B cell (primary cell): ENCODE measurements around the gene GCNA. TPM values are rescaled to one million over a fixed set of nuclear protein-coding genes. Genes with fewer than 3 reads are reported as not detected.

Experiments used
- ATAC-seq: fragments of 200-7000 bp; cut with Tn5 transposase; one replicate; pipeline ENCODE4 v1.10.0; 2021; ENCODE audit warnings: low read depth, mild to moderate bottlenecking, moderate number of reproducible peaks, moderate library complexity
- CTCF ChIA-PET: fragments of 350-600 bp; sonication (Branson Sonifier 250); formaldehyde crosslinking; loops from one replicate; lab custom pipeline; 2021; ENCODE audit warnings: antibody characterized with exemption, inconsistent platforms; lab: Charles Lee
- POLR2A ChIA-PET: fragments of 350-600 bp; sonication (Branson Sonifier 250); formaldehyde crosslinking; loops from one replicate; lab custom pipeline; 2021; ENCODE audit warnings: antibody characterized with exemption; lab: Charles Lee
- DNase-seq: peaks from one replicate; pipeline ENCODE4 v3.0.0; 2013
- H2AFZ ChIP-seq: 2 replicates; pipeline ENCODE4 v1.6.1; 2012; ENCODE audit warnings: mild to moderate bottlenecking, low read depth, low read length; ENCODE audit not compliant: insufficient read depth, poor library complexity, severe bottlenecking
- H3K27ac ChIP-seq, 2 donors: 1 replicate in 1 of 2; 2 replicates in 1 of 2; pipeline ENCODE4 v1.5.1; 2012 to 2013; ENCODE audit warnings: low read length in 2 of 2, mild to moderate bottlenecking in 2 of 2, moderate library complexity in 1 of 2
- H3K27me3 ChIP-seq, 4 experiments: fragments of 200-600 bp in 1 of 4; sonication (generic) in 1 of 4; replicated peaks in 1 of 4; 1 replicate in 2 of 4; 2 replicates in 2 of 4; pipeline versions ENCODE4 v1.6.1 to v1.7.0; 2013 to 2016; ENCODE audit warnings: low read length in 3 of 4, mild to moderate bottlenecking in 2 of 4, mixed read lengths in 1 of 4, moderate library complexity in 1 of 4; ENCODE audit not compliant: insufficient read depth in 4 of 4, control insufficient read depth in 3 of 4; ENCODE audit errors: control extremely low read depth in 1 of 4
- H3K36me3 ChIP-seq, 2 experiments: replicated peaks in 1 of 2; 1 replicate in 1 of 2; 2 replicates in 1 of 2; pipeline versions ENCODE4 v1.6.1 to v1.7.1; 2013; ENCODE audit warnings: low read length in 1 of 2; ENCODE audit not compliant: insufficient read depth in 2 of 2, control insufficient read depth in 1 of 2; ENCODE audit errors: control extremely low read depth in 1 of 2, extremely low read depth in 1 of 2
- H3K4me1 ChIP-seq, 2 donors: fragments of 200-600 bp in 1 of 2; sonication (generic) in 1 of 2; 1 replicate in 1 of 2; 2 replicates in 1 of 2; pipeline versions ENCODE4 v1.5.1 to v1.6.1; 2013 to 2017; ENCODE audit warnings: low read length in 2 of 2; ENCODE audit not compliant: control insufficient read depth in 2 of 2, insufficient read depth in 2 of 2
- H3K4me2 ChIP-seq: replicated peaks from 2 replicates; pipeline ENCODE3; 2012; ENCODE audit warnings: mild to moderate bottlenecking, low read depth, low read length; ENCODE audit not compliant: poor library complexity, severe bottlenecking
- H3K4me3 ChIP-seq, 5 experiments: fragments of 200-600 bp in 1 of 5; sonication (generic) in 1 of 5; 1 replicate in 3 of 5; 2 replicates in 2 of 5; pipeline versions ENCODE4 v1.5.1 to v1.7.0; 2011 to 2016; ENCODE audit warnings: low read length in 4 of 5, mild to moderate bottlenecking in 4 of 5, low read depth in 2 of 5, control low read depth in 1 of 5, moderate library complexity in 1 of 5; ENCODE audit not compliant: insufficient read depth in 1 of 5; ENCODE audit errors: control extremely low read depth in 1 of 5, extremely low read depth in 1 of 5
- H3K79me2 ChIP-seq: fragments of 200-600 bp; sonication (generic); one replicate; pipeline ENCODE4 v1.6.0; 2016; ENCODE audit warnings: low read length; ENCODE audit not compliant: control insufficient read depth, insufficient read depth
- H3K9ac ChIP-seq: fragments of 200-600 bp; sonication (generic); 2 replicates; pipeline ENCODE4 v1.6.1; 2017; ENCODE audit warnings: mild to moderate bottlenecking, low read length, moderate library complexity
- H3K9me3 ChIP-seq, 3 donors: one replicate each; pipeline versions ENCODE4 v1.6.1 to v1.7.1; 2013; ENCODE audit warnings: low read length in 2 of 3; ENCODE audit not compliant: control insufficient read depth in 2 of 3, insufficient read depth in 1 of 3; ENCODE audit errors: control extremely low read depth in 1 of 3
- H4K20me1 ChIP-seq: 2 replicates; pipeline ENCODE4 v1.6.0; 2012; ENCODE audit warnings: mild to moderate bottlenecking, low read length; ENCODE audit not compliant: insufficient read depth, control insufficient read depth, poor library complexity, severe bottlenecking
- H3K27ac Mint-ChIP-seq: one replicate; pipeline ENCODE4 v1.8.0; 2021; ENCODE audit warnings: mixed read lengths
- H3K27me3 Mint-ChIP-seq: one replicate; pipeline ENCODE4 v1.8.0; 2021; ENCODE audit warnings: mixed read lengths
- H3K4me1 Mint-ChIP-seq: one replicate; pipeline ENCODE4 v1.8.0; 2021; ENCODE audit warnings: mixed read lengths
- H3K4me3 Mint-ChIP-seq: one replicate; pipeline ENCODE4 v1.8.0; 2021; ENCODE audit warnings: mixed read lengths
- H3K9me3 Mint-ChIP-seq: one replicate; pipeline ENCODE4 v1.8.0; 2022; ENCODE audit warnings: mixed read lengths; ENCODE audit not compliant: insufficient read depth
- EZH2 ChIP-seq: IDR thresholded peaks from 2 replicates; pipeline ENCODE4 v1.6.1; 2012; ENCODE audit warnings: borderline replicate concordance, low read depth, mild to moderate bottlenecking, moderate library complexity, low read length; ENCODE audit not compliant: insufficient read depth, poor library complexity, severe bottlenecking
- WGBS: methylation state at CpG from one replicate; pipeline ENCODE4 v1.1.5; 2013; ENCODE audit warnings: missing lambda C conversion rate; ENCODE audit not compliant: insufficient coverage; 5-methylcytosine and 5-hydroxymethylcytosine counted together
- intact Hi-C: fragments of 100-400 bp; cut with micrococcal nuclease; formaldehyde crosslinking; loops from one replicate; pipeline ENCODE4 v1.10.0; 2022
- polyA plus RNA-seq: library from polyadenylated mRNA; depleted of rRNA; stranded (reverse); fragments of >200 nt; gene quantifications from 2 replicates; pipeline ENCODE4 v1.2.3, GENCODE V29; 2012
- total RNA-seq, 2 donors: library from RNA; stranded (reverse); fragments of 120-200 nt in 1 of 2; gene quantifications; 1 replicate in 1 of 2; 2 replicates in 1 of 2; pipeline versions ENCODE4 v1.2.3 to v1.2.4, GENCODE V29; 2013 to 2022
- TF ChIP-seq, protein P1 (sequence below): fragments of 200-600 bp; IDR thresholded peaks from one replicate; pipeline ENCODE4 v1.8.0; 2022; ENCODE audit warnings: antibody characterized with exemption, mild to moderate bottlenecking

The GCNA gene
- total and polyA plus RNA-seq, 2 donors (not counting 1 experiment from before 2014, with no cell fraction given): 4.7 to 6.2 TPM

DNA sequence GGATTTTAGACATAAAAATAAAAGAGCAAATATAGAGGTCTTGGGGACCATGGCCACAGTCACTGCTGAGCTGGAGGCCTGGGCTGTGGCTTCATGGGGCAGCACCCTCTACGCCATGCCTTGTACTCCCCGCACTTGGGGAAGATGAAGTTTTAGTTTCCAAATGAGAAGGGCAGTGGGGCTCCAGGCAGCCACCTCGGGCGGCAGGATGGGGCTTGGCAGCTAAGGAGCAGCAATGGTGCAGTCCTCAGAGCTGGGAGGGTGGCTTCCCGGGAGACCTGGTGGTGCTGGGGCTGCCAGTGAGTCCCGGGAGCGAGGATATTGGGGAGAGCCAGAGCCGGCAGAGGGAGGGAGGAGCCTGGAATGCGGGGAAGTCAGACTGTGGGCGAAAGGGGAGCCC is 37.7 kb downstream of the GCNA start:
- no peaks in the 10 kb centered on the region for H3K27me3 Mint-ChIP-seq
- no peak overlapping the region for H2AFZ ChIP-seq
- peaks cover 33 to 43% of the 10 kb centered on the region in 2 donors for H3K4me1 ChIP-seq
- H3K9me3 ChIP-seq: peaks cover 0 to 12% (median 0%) of the 10 kb centered on the region in 3 donors
- H3K4me3 Mint-ChIP-seq: peak overlapping the region; percentile 47
- H3K79me2 ChIP-seq: no peaks in the 10 kb centered on the region
- 81% methylated on average over 10 of the region's 10 CpGs for WGBS
- H3K27ac Mint-ChIP-seq: peak overlapping the region; percentile 59
- intact Hi-C loops: no loop called here
- H4K20me1 ChIP-seq: no peaks in the 10 kb centered on the region
- ChIA-PET POLR2A (interaction anchor here (1.6 kb wide), 1 partner anchor 21 kb away, joined by 3 read pairs; no protein-coding TSS in a partner anchor), CTCF (no interaction called here)
- no peak overlapping the region for H3K4me3 ChIP-seq
- TF ChIP-seq EZH2: no peak
- TF ChIP-seq, protein P1, sequence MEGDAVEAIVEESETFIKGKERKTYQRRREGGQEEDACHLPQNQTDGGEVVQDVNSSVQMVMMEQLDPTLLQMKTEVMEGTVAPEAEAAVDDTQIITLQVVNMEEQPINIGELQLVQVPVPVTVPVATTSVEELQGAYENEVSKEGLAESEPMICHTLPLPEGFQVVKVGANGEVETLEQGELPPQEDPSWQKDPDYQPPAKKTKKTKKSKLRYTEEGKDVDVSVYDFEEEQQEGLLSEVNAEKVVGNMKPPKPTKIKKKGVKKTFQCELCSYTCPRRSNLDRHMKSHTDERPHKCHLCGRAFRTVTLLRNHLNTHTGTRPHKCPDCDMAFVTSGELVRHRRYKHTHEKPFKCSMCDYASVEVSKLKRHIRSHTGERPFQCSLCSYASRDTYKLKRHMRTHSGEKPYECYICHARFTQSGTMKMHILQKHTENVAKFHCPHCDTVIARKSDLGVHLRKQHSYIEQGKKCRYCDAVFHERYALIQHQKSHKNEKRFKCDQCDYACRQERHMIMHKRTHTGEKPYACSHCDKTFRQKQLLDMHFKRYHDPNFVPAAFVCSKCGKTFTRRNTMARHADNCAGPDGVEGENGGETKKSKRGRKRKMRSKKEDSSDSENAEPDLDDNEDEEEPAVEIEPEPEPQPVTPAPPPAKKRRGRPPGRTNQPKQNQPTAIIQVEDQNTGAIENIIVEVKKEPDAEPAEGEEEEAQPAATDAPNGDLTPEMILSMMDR: no peak
- no peak overlapping the region for H3K27ac ChIP-seq
- H3K36me3 ChIP-seq: peaks cover 0 to 13% of the 10 kb centered on the region in 2 experiments
- no peak overlapping the region for H3K9ac ChIP-seq
- DNase-seq: no peak
- peaks cover 39% of the 10 kb centered on the region for H3K4me1 Mint-ChIP-seq
- H3K4me2 ChIP-seq: no peak overlapping the region
- H3K27me3 ChIP-seq: no peaks in the 10 kb centered on the region
- no peak for ATAC-seq
- no peaks in the 10 kb centered on the region for H3K9me3 Mint-ChIP-seq

DNA sequence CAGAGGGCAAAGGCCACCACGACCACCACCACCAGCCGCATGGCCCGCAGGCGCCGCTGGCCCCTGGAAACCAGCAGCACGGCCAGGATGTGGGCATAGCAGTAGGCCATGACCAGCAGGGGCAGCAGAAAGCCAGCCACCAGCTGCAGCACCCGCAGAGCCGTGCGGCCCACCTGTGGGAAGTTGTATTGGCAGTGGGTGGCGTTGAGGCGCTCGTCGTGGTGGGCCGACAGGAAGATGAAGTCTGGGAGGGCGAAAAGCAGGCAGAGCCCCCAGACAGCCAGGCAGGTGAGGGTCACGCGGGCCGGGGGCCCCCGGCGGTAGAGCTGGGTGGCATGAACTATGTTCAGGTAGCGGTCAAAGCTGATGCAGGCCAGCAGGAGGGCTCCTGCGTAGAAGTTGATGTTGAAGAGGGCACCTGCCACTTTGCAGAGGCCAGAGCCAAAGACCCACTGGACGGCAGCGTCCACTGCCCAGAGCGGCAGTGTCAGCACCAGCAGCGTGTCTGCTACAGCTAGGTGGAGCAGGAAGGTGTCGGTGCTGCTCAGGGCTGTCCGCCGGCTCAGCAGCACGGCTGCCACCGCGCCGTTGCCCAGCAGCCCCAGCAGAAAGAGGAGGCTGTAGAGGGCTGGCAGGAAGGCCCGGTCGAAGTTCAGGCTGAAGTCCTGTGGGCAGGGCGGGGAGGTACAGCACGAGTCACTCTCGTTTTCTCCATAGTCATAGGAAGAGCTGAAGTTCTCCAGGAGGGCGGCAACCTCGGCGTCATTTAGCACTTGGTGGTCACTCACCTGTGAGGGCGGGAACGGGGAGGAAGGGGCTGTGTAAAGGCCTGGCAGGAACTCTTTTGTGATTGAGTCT is 38.7 kb downstream of the GCNA start:
- Mint-ChIP-seq H3K27me3 (no peaks in the 10 kb centered on the region), H3K4me1 (peaks cover 44% of the 10 kb centered on the region), H3K4me3 (peak overlapping the region; percentile 76), H3K9me3 (no peaks in the 10 kb centered on the region), H3K27ac (peak overlapping the region; percentile 53)
- H3K36me3 ChIP-seq: peaks cover 0 to 6% of the 10 kb centered on the region in 2 experiments
- intact Hi-C loops: no loop called here
- peak overlapping the region; percentile 22 for H3K9ac ChIP-seq
- H3K27ac ChIP-seq: no peak overlapping the region
- peak overlapping the region in 1 of 5 experiments; percentile 47 for H3K4me3 ChIP-seq
- WGBS: 70% methylated on average over 28 of the region's 43 CpGs
- H2AFZ ChIP-seq: no peak overlapping the region
- peaks cover 0 to 14% (median 0%) of the 10 kb centered on the region in 3 donors for H3K9me3 ChIP-seq
- H3K27me3 ChIP-seq: no peaks in the 10 kb centered on the region
- DNase-seq: no peak
- ChIA-PET CTCF (interaction anchor here (1.0 to 1.6 kb wide), 2 partner anchors 20 to 31 kb away, joined by 3 to 4 read pairs; no protein-coding TSS in a partner anchor), POLR2A (interaction anchor here (1.6 kb wide), 1 partner anchor 20 kb away, joined by 3 read pairs; no protein-coding TSS in a partner anchor)
- ATAC-seq: no peak
- TF ChIP-seq EZH2: no peak
- TF ChIP-seq, protein P1: no peak
- no peaks in the 10 kb centered on the region for H4K20me1 ChIP-seq
- peaks cover 33 to 49% of the 10 kb centered on the region in 2 donors for H3K4me1 ChIP-seq
- H3K4me2 ChIP-seq: peak overlapping the region; percentile 64
- no peaks in the 10 kb centered on the region for H3K79me2 ChIP-seq
